GM12865 (cell line): ENCODE results near the gene ENC1.
A peak's percentile ranks its signal among the peaks of the same experiment; 100 is the strongest.

Experiments used
- DNase-seq: peaks from one replicate; pipeline ENCODE4 v3.0.0; 2010; ENCODE audit warnings: low read depth
- H3K4me3 ChIP-seq: 2 replicates; pipeline ENCODE4 v1.5.1; 2011; ENCODE audit warnings: mild to moderate bottlenecking, low read depth, low read length, control low read depth
- TF ChIP-seq, protein P1 (sequence below): IDR thresholded peaks from 2 replicates; pipeline ENCODE4 v1.5.1; 2011; ENCODE audit warnings: low read length, control low read depth, low read depth, inconsistent platforms; ENCODE audit not compliant: insufficient read depth; ENCODE audit errors: missing control alignments

The ENC1 gene

DNA sequence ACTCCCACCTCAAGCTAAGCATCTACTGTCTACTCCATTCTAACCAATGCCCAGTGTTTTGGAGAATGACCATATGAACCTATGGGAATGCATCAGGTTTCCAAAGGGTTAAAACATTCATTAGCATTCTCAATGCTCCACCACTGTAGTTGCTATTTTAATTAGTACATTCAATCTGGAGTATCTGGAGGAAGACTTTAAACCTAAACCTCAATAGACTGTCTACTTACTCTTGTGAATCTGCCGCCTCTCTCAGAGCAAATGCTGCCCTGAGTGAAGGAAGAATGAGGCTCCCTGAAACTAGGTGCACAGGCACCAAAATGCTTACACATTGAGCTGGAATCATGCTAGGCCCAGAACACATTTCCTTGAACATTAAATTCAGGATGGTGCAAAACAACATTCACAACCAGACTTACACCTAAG lies 2.0 kb downstream of the ENC1 start:
- DNase-seq, result no peak
- H3K4me3 ChIP-seq, result peak overlapping the region; percentile 73

GRCh38 chr5:74636552-74636951 lies 4.0 kb downstream of the ENC1 start:
- TF ChIP-seq, protein P1, sequence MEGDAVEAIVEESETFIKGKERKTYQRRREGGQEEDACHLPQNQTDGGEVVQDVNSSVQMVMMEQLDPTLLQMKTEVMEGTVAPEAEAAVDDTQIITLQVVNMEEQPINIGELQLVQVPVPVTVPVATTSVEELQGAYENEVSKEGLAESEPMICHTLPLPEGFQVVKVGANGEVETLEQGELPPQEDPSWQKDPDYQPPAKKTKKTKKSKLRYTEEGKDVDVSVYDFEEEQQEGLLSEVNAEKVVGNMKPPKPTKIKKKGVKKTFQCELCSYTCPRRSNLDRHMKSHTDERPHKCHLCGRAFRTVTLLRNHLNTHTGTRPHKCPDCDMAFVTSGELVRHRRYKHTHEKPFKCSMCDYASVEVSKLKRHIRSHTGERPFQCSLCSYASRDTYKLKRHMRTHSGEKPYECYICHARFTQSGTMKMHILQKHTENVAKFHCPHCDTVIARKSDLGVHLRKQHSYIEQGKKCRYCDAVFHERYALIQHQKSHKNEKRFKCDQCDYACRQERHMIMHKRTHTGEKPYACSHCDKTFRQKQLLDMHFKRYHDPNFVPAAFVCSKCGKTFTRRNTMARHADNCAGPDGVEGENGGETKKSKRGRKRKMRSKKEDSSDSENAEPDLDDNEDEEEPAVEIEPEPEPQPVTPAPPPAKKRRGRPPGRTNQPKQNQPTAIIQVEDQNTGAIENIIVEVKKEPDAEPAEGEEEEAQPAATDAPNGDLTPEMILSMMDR, result no peak
- DNase-seq, result no peak
- H3K4me3 ChIP-seq, result no peak overlapping the region

More for the DNA sequence above, 2.0 kb downstream of the ENC1 start:
- TF ChIP-seq, protein P1, result no peak

DNA sequence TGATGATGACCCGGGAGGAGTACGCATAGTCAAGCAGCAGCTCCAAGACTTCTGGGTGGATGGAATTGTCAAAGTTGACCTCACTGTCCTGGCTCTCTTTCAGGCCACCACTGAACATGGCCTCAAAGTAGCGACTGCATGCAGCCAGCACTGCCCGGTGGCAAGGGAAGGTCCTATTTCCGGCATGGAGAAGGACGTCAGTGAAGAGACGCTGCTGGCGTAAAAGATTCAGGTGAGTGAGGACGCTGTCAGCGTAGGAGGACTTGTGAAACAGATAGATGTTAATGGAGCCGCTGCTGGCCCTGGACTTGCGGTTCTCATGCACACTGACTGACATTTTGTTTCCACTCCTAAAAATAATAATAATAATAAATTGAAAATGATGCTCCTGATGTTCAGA lies 4.4 kb downstream of the ENC1 start:
- no peak overlapping the region for H3K4me3 ChIP-seq
- no peak for DNase-seq
- TF ChIP-seq, protein P1, result no peak

DNA sequence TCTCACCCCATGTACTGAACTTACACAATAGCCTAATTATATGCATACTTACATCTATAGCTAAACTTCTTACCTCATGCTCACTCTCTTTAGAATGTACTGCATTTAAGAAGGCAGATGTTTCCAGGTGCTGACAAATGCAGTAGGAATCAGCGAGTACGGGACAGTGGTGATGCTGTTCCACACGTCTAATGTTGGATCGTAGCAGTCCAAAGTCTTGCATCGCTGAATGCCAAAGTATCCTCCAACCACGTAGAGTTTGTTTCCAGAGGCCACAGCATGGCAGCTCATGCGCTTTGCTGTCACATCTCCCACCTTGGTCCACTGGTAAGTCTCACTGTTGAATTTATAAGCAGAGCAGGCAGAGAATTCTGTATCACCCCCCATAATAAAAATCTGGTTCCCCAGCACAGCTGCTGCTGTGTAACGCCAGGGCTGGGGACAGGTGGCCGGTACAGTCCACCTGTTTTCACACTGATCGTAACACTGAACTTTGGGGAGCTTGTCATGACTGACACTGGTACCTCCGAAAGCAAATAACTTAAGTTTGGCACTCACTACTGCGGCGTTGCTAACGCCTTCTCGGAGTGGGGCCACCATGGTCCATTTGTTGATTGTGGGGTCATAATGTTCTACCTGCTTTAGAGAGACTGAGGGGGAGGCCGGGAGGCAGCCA lies 5.8 kb downstream of the ENC1 start:
- TF ChIP-seq, protein P1, result no peak
- no peak overlapping the region for H3K4me3 ChIP-seq
- no peak for DNase-seq

- no peak for DNase-seq
- TF ChIP-seq, protein P1, result no peak
- no peak overlapping the region for H3K4me3 ChIP-seq
Measured at GRCh38 chr5:74633695-74634094, 6.8 kb downstream of the ENC1 start.

GRCh38 chr5:74632947-74633356 lies 7.6 kb downstream of the ENC1 start:
- DNase-seq, result peak; percentile 72
- no peak overlapping the region for H3K4me3 ChIP-seq
- TF ChIP-seq, protein P1, result no peak

GRCh38 chr5:74631081-74631953 lies 9.2 kb downstream of the ENC1 start:
- peak; percentile 92 for DNase-seq
- H3K4me3 ChIP-seq, result no peak overlapping the region
- TF ChIP-seq, protein P1, result no peak
